ENCODE data around the gene CACNA2D3. TPM values are rescaled to one million over a fixed set of nuclear protein-coding genes. Genes with fewer than 3 reads are reported as not detected.

CACNA2D3 gene
- total RNA-seq, 2 donors from 2014 or later = not detected

DNA sequence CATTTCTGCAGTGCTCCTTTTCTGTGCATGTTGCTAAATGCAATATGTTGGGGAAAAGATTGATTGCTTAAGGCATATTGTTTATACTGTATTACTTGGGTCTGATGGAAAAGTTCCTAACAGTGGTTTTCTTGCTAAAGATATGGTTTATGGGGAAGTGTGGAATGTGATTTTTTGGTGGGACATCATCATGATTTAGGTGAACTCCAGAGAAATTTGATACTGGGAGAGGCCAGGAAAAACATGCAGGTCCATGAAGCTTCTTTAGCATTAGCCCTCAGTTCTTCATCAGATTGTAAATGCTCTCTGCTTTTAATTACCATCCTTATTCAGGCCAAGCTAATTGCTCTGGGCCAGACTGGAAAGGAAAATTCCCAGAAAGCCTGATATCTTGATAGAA is 658.0 kb downstream of the CACNA2D3 start:
- H3K36me3 Mint-ChIP-seq (ENCODE audit: low read depth) = no peaks in the 10 kb centered on the region
- no peaks in the 10 kb centered on the region for H3K4me1 Mint-ChIP-seq
- no peaks in the 10 kb centered on the region for H3K9me3 Mint-ChIP-seq
- no peak overlapping the region for H3K27ac Mint-ChIP-seq
- no peak for ATAC-seq (replicated peaks)
- no peak overlapping the region for H3K4me3 Mint-ChIP-seq
- peaks cover 4% of the 10 kb centered on the region for H3K27me3 Mint-ChIP-seq

DNA sequence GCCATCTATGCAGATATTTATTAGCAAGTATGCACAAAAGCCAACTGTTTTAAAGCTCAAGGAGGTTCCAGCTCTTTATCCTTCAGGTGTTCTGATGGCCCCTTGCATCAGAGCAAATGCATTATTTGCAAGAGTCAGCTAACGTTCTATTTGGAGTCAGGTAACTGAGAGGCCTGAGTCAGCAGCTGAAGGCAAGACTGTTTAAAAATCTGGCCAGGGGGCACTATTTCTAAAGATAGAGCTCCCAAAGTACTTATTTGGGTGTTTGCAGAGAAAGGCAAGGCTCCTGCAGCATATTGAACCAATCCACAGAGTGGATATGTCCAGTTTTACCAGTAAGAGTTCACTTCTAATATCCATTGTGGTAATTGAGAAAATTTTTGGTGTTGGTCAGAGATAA is 659.4 kb downstream of the CACNA2D3 start:
- Mint-ChIP-seq H3K27me3 (peaks cover 4% of the 10 kb centered on the region), H3K4me3 (no peak overlapping the region), H3K36me3 (ENCODE audit: low read depth) (no peaks in the 10 kb centered on the region), H3K9me3 (no peaks in the 10 kb centered on the region), H3K27ac (no peak overlapping the region), H3K4me1 (no peaks in the 10 kb centered on the region)
- ATAC-seq (replicated peaks) = no peak

- Mint-ChIP-seq H3K27me3 (peaks cover 4% of the 10 kb centered on the region), H3K27ac (no peak overlapping the region), H3K4me1 (no peaks in the 10 kb centered on the region), H3K4me3 (no peak overlapping the region), H3K36me3 (ENCODE audit: low read depth) (no peaks in the 10 kb centered on the region), H3K9me3 (no peaks in the 10 kb centered on the region)
- no peak for ATAC-seq (replicated peaks)
Measured at GRCh38 chr3:54783611-54784010, 661.3 kb downstream of the CACNA2D3 start.

GRCh38 chr3:54784021-54784420 is 661.7 kb downstream of the CACNA2D3 start:
- Mint-ChIP-seq H3K4me1 (no peaks in the 10 kb centered on the region), H3K4me3 (no peak overlapping the region), H3K9me3 (no peaks in the 10 kb centered on the region), H3K27me3 (peaks cover 4% of the 10 kb centered on the region), H3K27ac (no peak overlapping the region), H3K36me3 (ENCODE audit: low read depth) (no peaks in the 10 kb centered on the region)
- no peak for ATAC-seq (replicated peaks)

DNA sequence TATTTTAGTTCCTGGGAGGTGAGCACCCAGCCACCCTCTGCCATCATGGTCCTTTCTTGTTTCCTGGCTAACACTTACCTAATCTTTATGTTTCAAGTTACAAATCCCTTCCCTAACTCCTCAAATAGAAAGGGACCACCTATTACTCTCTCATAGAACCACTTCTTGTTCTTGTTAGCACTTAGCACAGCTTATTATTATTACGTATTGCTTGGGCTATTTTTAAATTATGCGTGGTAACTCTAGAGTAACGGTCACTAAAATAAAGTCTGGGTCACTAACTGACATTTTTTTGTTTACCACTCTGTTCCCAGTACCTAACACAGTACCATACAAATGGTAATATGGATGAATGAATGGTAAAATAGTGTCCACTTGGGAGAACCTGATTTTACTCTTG is 663.6 kb downstream of the CACNA2D3 start:
- H3K36me3 Mint-ChIP-seq (ENCODE audit: low read depth) = no peaks in the 10 kb centered on the region
- H3K27me3 Mint-ChIP-seq = no peaks in the 10 kb centered on the region
- no peaks in the 10 kb centered on the region for H3K4me1 Mint-ChIP-seq
- no peak overlapping the region for H3K4me3 Mint-ChIP-seq
- H3K27ac Mint-ChIP-seq = no peak overlapping the region
- H3K9me3 Mint-ChIP-seq = no peaks in the 10 kb centered on the region
- no peak for ATAC-seq (replicated peaks)

DNA sequence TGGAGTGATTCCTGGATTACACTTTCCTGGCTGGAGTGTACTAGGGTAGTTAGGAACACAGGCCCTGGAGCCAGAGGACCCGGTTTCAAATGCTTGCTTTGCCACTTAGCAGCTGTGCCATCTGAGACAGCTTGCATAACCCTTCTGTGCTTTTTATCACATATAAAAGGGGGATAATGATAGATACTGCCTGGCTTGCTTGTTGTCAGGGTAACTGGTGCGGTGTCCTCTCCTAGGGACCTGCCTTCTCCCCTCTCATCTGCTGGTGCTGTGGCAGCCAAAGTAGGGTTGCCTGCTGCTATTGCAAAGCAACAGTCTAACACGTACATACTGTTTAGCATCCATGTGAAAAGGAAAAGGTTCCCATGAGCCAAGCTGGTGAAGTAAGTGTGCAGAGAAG is 667.7 kb downstream of the CACNA2D3 start:
- Mint-ChIP-seq H3K27ac (no peak overlapping the region), H3K36me3 (ENCODE audit: low read depth) (no peaks in the 10 kb centered on the region)
- no peak for ATAC-seq (replicated peaks)

GRCh38 chr3:54791501-54792156 is 669.3 kb downstream of the CACNA2D3 start:
- Mint-ChIP-seq H3K4me3 (no peak overlapping the region), H3K27ac (no peak overlapping the region), H3K27me3 (no peaks in the 10 kb centered on the region), H3K4me1 (no peaks in the 10 kb centered on the region), H3K36me3 (ENCODE audit: low read depth) (no peaks in the 10 kb centered on the region), H3K9me3 (no peaks in the 10 kb centered on the region)
- no peak for ATAC-seq (replicated peaks)

More for the DNA sequence above, 667.7 kb downstream of the CACNA2D3 start:
- Mint-ChIP-seq H3K9me3 (no peaks in the 10 kb centered on the region), H3K4me1 (no peaks in the 10 kb centered on the region), H3K4me3 (no peak overlapping the region), H3K27me3 (no peaks in the 10 kb centered on the region)

- ATAC-seq (replicated peaks) = no peak
- H3K36me3 Mint-ChIP-seq (ENCODE audit: low read depth) = no peaks in the 10 kb centered on the region
Measured at GRCh38 chr3:54792584-54792983, 670.2 kb downstream of the CACNA2D3 start.

GRCh38 chr3:54793171-54793570 is 670.8 kb downstream of the CACNA2D3 start:
- Mint-ChIP-seq H3K4me1 (no peaks in the 10 kb centered on the region), H3K27me3 (no peaks in the 10 kb centered on the region), H3K27ac (no peak overlapping the region), H3K9me3 (no peaks in the 10 kb centered on the region), H3K4me3 (no peak overlapping the region), H3K36me3 (ENCODE audit: low read depth) (no peaks in the 10 kb centered on the region)
- no peak for ATAC-seq (replicated peaks)

More at GRCh38 chr3:54792584-54792983, 670.2 kb downstream of the CACNA2D3 start:
- no peak overlapping the region for H3K4me3 Mint-ChIP-seq
- H3K27me3 Mint-ChIP-seq = no peaks in the 10 kb centered on the region
- no peaks in the 10 kb centered on the region for H3K4me1 Mint-ChIP-seq
- H3K9me3 Mint-ChIP-seq = no peaks in the 10 kb centered on the region
- no peak overlapping the region for H3K27ac Mint-ChIP-seq

GRCh38 chr3:54797111-54797510 is 674.8 kb downstream of the CACNA2D3 start:
- Mint-ChIP-seq H3K4me3 (no peak overlapping the region), H3K4me1 (no peaks in the 10 kb centered on the region), H3K27me3 (peaks cover 3% of the 10 kb centered on the region), H3K36me3 (ENCODE audit: low read depth) (no peaks in the 10 kb centered on the region), H3K27ac (no peak overlapping the region), H3K9me3 (no peaks in the 10 kb centered on the region)
- no peak for ATAC-seq (replicated peaks)

GRCh38 chr3:54800478-54800877 is 678.1 kb downstream of the CACNA2D3 start:
- Mint-ChIP-seq H3K9me3 (no peaks in the 10 kb centered on the region), H3K4me3 (no peak overlapping the region), H3K36me3 (ENCODE audit: low read depth) (no peaks in the 10 kb centered on the region), H3K4me1 (no peaks in the 10 kb centered on the region), H3K27ac (no peak overlapping the region), H3K27me3 (peaks cover 3% of the 10 kb centered on the region)
- ATAC-seq (replicated peaks) = no peak

DNA sequence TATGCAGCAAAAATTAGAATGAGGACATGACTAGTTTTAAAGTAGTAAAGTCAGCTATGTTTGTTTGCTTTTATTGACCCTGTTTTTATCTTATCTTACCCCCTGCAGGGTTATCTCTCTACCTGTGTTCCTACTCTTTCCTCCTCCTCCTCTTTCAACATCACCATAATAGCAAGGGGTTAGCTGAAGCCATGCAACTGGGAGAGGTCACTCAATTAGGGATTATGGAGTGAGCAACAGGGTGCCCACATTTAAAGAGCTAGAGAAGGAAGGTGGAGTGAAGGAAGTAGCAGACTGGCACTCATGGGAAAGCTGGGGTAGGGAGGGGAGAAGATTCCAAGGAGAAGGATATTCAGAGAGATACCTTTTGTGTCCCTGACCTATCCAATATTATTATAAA is 679.6 kb downstream of the CACNA2D3 start:
- H3K4me1 Mint-ChIP-seq = no peaks in the 10 kb centered on the region
- H3K9me3 Mint-ChIP-seq = no peaks in the 10 kb centered on the region
- no peak overlapping the region for H3K4me3 Mint-ChIP-seq
- peaks cover 3% of the 10 kb centered on the region for H3K27me3 Mint-ChIP-seq
- no peak for ATAC-seq (replicated peaks)
- no peak overlapping the region for H3K27ac Mint-ChIP-seq
- no peaks in the 10 kb centered on the region for H3K36me3 Mint-ChIP-seq (ENCODE audit: low read depth)

DNA sequence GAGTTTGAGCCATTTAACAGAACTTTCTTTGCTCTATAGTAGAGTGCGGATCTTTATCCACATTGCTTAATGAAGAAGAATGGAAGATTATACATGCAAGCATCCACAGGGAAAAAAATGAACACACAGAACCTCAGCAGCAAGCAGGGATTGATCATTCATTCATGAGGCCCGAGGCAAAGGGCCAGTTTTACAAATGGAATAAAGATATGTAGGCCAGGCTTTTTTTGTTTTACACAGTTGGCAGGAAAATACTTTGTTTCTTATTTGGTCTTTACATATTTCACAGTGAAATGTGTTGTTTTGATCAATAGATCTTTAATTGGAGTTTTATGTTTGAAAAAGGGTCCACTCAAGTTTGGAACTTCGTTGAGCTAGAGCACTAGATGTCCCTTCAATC is 688.0 kb downstream of the CACNA2D3 start:
- Mint-ChIP-seq H3K36me3 (ENCODE audit: low read depth) (no peaks in the 10 kb centered on the region), H3K27ac (no peak overlapping the region), H3K4me3 (no peak overlapping the region), H3K27me3 (no peaks in the 10 kb centered on the region), H3K4me1 (no peaks in the 10 kb centered on the region), H3K9me3 (peaks cover 15% of the 10 kb centered on the region)
- no peak for ATAC-seq (replicated peaks)

GRCh38 chr3:54814224-54814623 is 691.9 kb downstream of the CACNA2D3 start:
- Mint-ChIP-seq H3K9me3 (peaks cover 15% of the 10 kb centered on the region), H3K27ac (no peak overlapping the region), H3K4me3 (no peak overlapping the region), H3K27me3 (no peaks in the 10 kb centered on the region), H3K4me1 (no peaks in the 10 kb centered on the region), H3K36me3 (ENCODE audit: low read depth) (no peaks in the 10 kb centered on the region)
- ATAC-seq (replicated peaks) = no peak

DNA sequence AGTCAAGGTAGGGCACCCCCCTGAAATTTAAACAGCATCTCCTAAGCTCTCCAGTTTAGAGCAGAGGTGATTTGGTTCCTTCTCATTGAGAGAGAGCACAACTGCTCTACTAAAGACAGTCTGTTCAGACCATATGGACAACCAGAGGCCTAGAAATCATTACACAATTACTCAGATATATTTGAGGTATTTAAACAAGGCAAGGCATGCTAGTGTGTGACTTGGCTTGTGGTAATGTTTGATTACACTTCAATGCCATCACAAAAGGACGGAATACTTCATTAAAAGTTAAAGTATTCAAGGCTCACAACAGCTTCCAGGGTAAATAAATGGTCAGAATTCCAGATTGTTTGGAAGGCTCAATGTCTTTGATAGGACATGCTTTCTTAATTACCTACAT is 695.3 kb downstream of the CACNA2D3 start:
- Mint-ChIP-seq H3K9me3 (no peaks in the 10 kb centered on the region), H3K4me1 (no peaks in the 10 kb centered on the region), H3K27ac (no peak overlapping the region), H3K27me3 (no peaks in the 10 kb centered on the region), H3K4me3 (no peak overlapping the region), H3K36me3 (ENCODE audit: low read depth) (no peaks in the 10 kb centered on the region)
- no peak for ATAC-seq (replicated peaks)

DNA sequence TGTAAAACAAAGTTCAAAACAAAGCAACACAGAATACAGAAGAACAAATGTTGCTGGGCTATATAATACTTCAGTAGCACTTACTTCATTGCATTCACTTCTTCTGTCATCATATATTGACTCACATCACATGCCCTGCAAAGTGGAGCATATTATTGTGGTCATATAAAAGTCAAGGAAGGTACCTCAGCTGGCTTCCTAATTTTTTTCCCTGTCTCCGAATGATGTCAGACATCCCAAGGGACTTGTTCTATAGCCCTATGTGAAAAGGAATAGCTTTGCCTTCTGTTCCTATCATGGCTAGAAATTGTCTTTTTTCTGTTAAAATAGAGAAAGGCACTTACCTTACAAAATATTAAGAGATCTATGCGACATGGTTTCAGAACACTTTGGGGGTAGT is 696.1 kb downstream of the CACNA2D3 start:
- Mint-ChIP-seq H3K9me3 (no peaks in the 10 kb centered on the region), H3K27ac (no peak overlapping the region), H3K27me3 (no peaks in the 10 kb centered on the region), H3K36me3 (ENCODE audit: low read depth) (no peaks in the 10 kb centered on the region), H3K4me3 (no peak overlapping the region), H3K4me1 (no peaks in the 10 kb centered on the region)
- ATAC-seq (replicated peaks) = no peak

Data from activated T-helper 17 cell treated with anti-CD3 and anti-CD28 coated beads, Interleukin-2, amount 50 U/mL, for 72 hours (primary cell).